ENCODE results near the gene RELN.

RELN gene

GRCh38 chr7:103711413-103711812, 278.0 kb downstream of the RELN start:
- no peak for DNase-seq

- no peak for DNase-seq
These were observed 279.2 kb downstream of the RELN start for GRCh38 chr7:103710247-103710646.

- DNase-seq, result no peak
These were observed 282.7 kb downstream of the RELN start for GRCh38 chr7:103706805-103707204.

GRCh38 chr7:103705542-103705941, 283.9 kb downstream of the RELN start:
- no peak for DNase-seq

- no peak for DNase-seq
These were observed 284.8 kb downstream of the RELN start for GRCh38 chr7:103704701-103705100.

- DNase-seq, result no peak
These were observed 286.5 kb downstream of the RELN start for GRCh38 chr7:103702982-103703381.

- no peak for DNase-seq
These were observed 287.0 kb downstream of the RELN start for GRCh38 chr7:103702454-103702853.

- DNase-seq, result no peak
These were observed 290.4 kb downstream of the RELN start for GRCh38 chr7:103699032-103699431.

- no peak for DNase-seq
These were observed 291.4 kb downstream of the RELN start for GRCh38 chr7:103698064-103698463.

- DNase-seq, result no peak
These were observed 293.9 kb downstream of the RELN start for GRCh38 chr7:103695521-103695920.

- no peak for DNase-seq
These were observed 295.2 kb downstream of the RELN start for GRCh38 chr7:103694304-103694703.

GRCh38 chr7:103691291-103691690, 298.2 kb downstream of the RELN start:
- DNase-seq, result no peak

GRCh38 chr7:103690242-103690974, 299.1 kb downstream of the RELN start:
- DNase-seq, result no peak

- DNase-seq, result no peak
These were observed 300.2 kb downstream of the RELN start for GRCh38 chr7:103689255-103689654.

GRCh38 chr7:103687951-103688350, 301.5 kb downstream of the RELN start:
- no peak for DNase-seq

- DNase-seq, result no peak
These were observed 302.2 kb downstream of the RELN start for GRCh38 chr7:103687272-103687671.

GRCh38 chr7:103686763-103687162, 302.7 kb downstream of the RELN start:
- DNase-seq, result no peak

GRCh38 chr7:103686064-103686463, 303.4 kb downstream of the RELN start:
- DNase-seq, result no peak

GRCh38 chr7:103685646-103686045, 303.8 kb downstream of the RELN start:
- DNase-seq, result no peak

- DNase-seq, result no peak
These were observed 306.1 kb downstream of the RELN start for GRCh38 chr7:103683348-103683747.

- DNase-seq, result no peak
These were observed 309.0 kb downstream of the RELN start for GRCh38 chr7:103680161-103681144.

GRCh38 chr7:103679151-103680132, 310.0 kb downstream of the RELN start:
- DNase-seq, result no peak

All from NK-92 treated with Interleukin-12 subunit alpha and Interleukin-12 subunit beta, amount 100 ng/mL, for 24 hours (cell line).